ENCODE measurements around the gene PCNT.

GRCh38 chr21:46363698-46364097 is 39.7 kb downstream of the PCNT start:
- TF ChIP-seq L3MBTL2 (conservative IDR thresholded peaks at IDR 0.05) (no peak), TARDBP (IDR thresholded peaks at IDR 0.05) (no peak), BHLHE40 (IDR thresholded peaks at IDR 0.05; ENCODE audit: borderline replicate concordance) (no peak), PKNOX1 (IDR thresholded peaks at IDR 0.05) (no peak), SP1 (IDR thresholded peaks at IDR 0.05) (no peak), FOXK2 (IDR thresholded peaks at IDR 0.05) (no peak), CTBP1 (IDR thresholded peaks at IDR 0.05; ENCODE audit: borderline replicate concordance) (no peak), SUZ12 (IDR thresholded peaks at IDR 0.05) (no peak)
